ENCODE measurements around the gene CYP2C8.
"Not testable (repeated sequence)": the region's sequence is repeated elsewhere in the genome, so short reads cannot be mapped to it uniquely, and the experiment has no call there.

CYP2C8 gene

GRCh38 chr10:95069286-95069685 lies at the start of gene CYP2C8:
Gene CYP2C8, minus strand, starts transcription at chr10:95069497. Its CDS starts 95 bp downstream, at chr10:95069402.
- no peak for DNase-seq

- no peak for DNase-seq
Observed at GRCh38 chr10:95116869-95117269, 47.6 kb upstream of the CYP2C8 start.

GRCh38 chr10:95110823-95111222 lies 41.5 kb upstream of the CYP2C8 start:
- not testable (repeated sequence) for DNase-seq

GRCh38 chr10:95097805-95098204 lies 28.5 kb upstream of the CYP2C8 start:
- DNase-seq: no peak

- DNase-seq: no peak
Observed at GRCh38 chr10:95096143-95096542, 26.8 kb upstream of the CYP2C8 start.

- DNase-seq: not testable (repeated sequence)
Observed at GRCh38 chr10:95079626-95080025, 10.3 kb upstream of the CYP2C8 start.

GRCh38 chr10:95077556-95077955 lies 8.3 kb upstream of the CYP2C8 start:
- no peak for DNase-seq

GRCh38 chr10:95071107-95071660 lies 1.9 kb upstream of the CYP2C8 start:
- no peak for DNase-seq

- DNase-seq: not testable (repeated sequence)
Observed at GRCh38 chr10:95064125-95064524, 5.2 kb downstream of the CYP2C8 start.

- no peak for DNase-seq
Observed at GRCh38 chr10:95056744-95057363, 12.4 kb downstream of the CYP2C8 start.

- DNase-seq: no peak
Observed at GRCh38 chr10:95049919-95050318, 19.4 kb downstream of the CYP2C8 start.

- no peak for DNase-seq
Observed at GRCh38 chr10:95048206-95048605, 21.1 kb downstream of the CYP2C8 start.

- DNase-seq: no peak
Observed at GRCh38 chr10:95039281-95039680, 30.0 kb downstream of the CYP2C8 start.

- no peak for DNase-seq
Observed at GRCh38 chr10:95035332-95036295, 33.7 kb downstream of the CYP2C8 start.

- DNase-seq: no peak
Observed at GRCh38 chr10:95034401-95034800, 34.9 kb downstream of the CYP2C8 start.

- no peak for DNase-seq
Observed at GRCh38 chr10:95031656-95032055, 37.6 kb downstream of the CYP2C8 start.

GRCh38 chr10:95026461-95026860 lies 42.8 kb downstream of the CYP2C8 start:
- no peak for DNase-seq

- DNase-seq: no peak
Observed at GRCh38 chr10:94997741-94998174, 71.5 kb downstream of the CYP2C8 start.

GRCh38 chr10:94992811-94993210 lies 76.5 kb downstream of the CYP2C8 start:
- DNase-seq: no peak

GRCh38 chr10:94991243-94991888 lies 77.9 kb downstream of the CYP2C8 start:
- no peak for DNase-seq

GRCh38 chr10:94989192-94989591 lies 80.1 kb downstream of the CYP2C8 start:
- no peak for DNase-seq
